K562 (cell line): Measurements from ENCODE around the gene RNPEP. TPM values are rescaled to one million over a fixed set of nuclear protein-coding genes. Genes with fewer than 3 reads are reported as not detected.
A peak's percentile ranks its signal among the peaks of the same experiment; 100 is the strongest.

ENCODE experiments used
- ADNP ChIP-seq: fragments of 200-800 bp; sonication (Bioruptor generic); IDR thresholded peaks from 2 replicates; pipeline ENCODE4 v1.6.1; 2016; ENCODE audit warnings: missing genetic modification characterization, missing compliant biosample characterization
- FOS ChIP-seq: IDR thresholded peaks from 3 replicates; pipeline ENCODE4 v1.6.1; 2011; ENCODE audit not compliant: insufficient read length; ENCODE audit errors: extremely low read depth
- GABPA ChIP-seq: fragments of 200-800 bp; sonication (Bioruptor generic); conservative IDR thresholded peaks from 2 replicates; pipeline ENCODE4 v1.6.1; 2016; ENCODE audit warnings: low read depth, missing genetic modification characterization, missing compliant biosample characterization
- GATAD2A ChIP-seq: fragments of 450-650 bp; IDR thresholded peaks from 2 replicates; pipeline ENCODE4 v1.6.1; 2017
- HCFC1 ChIP-seq: IDR thresholded peaks from 2 replicates; pipeline ENCODE4 v1.6.1; 2012; ENCODE audit warnings: low read depth, low read length, improper control_type of control experiment
- L3MBTL2 ChIP-seq: fragments of 450-650 bp; IDR thresholded peaks from 2 replicates; pipeline ENCODE4 v1.6.1; 2016; ENCODE audit warnings: mild to moderate bottlenecking, moderate library complexity
- MBD2 ChIP-seq: sonication (generic); IDR thresholded peaks from 2 replicates; pipeline ENCODE4 v1.6.1; 2016; ENCODE audit warnings: low read depth, borderline replicate concordance
- MYC ChIP-seq, 2 experiments: fragments of 250-450 bp in 1 of 2; sonication (Bioruptor Pico) in 1 of 2; IDR thresholded peaks; 2 replicates each; pipeline versions ENCODE4 v1.5.1 to v1.6.1; 2012 to 2021; ENCODE audit warnings: low read depth in 2 of 2, borderline replicate concordance in 1 of 2, improper control_type of control experiment in 1 of 2, low read length in 1 of 2, mild to moderate bottlenecking in 1 of 2, moderate library complexity in 1 of 2
- NFXL1 ChIP-seq: fragments of 450-650 bp; formaldehyde crosslinking; IDR thresholded peaks from 2 replicates; pipeline ENCODE4 v1.4.0; 2021; ENCODE audit warnings: mild to moderate bottlenecking
- NRF1 ChIP-seq, 2 experiments: fragments of 450-650 bp; IDR thresholded peaks in 1 of 2; conservative IDR thresholded peaks in 1 of 2; 2 replicates each; pipeline ENCODE4 v1.6.1; 2014; ENCODE audit warnings: mild to moderate bottlenecking in 2 of 2
- PURB ChIP-seq: sonication (generic); formaldehyde crosslinking; IDR thresholded peaks from 2 replicates; pipeline ENCODE4 v1.9.0; 2021; ENCODE audit warnings: low read depth, mild to moderate bottlenecking, missing genetic modification reagents
- RBFOX2 ChIP-seq: fragments of 200-400 bp; formaldehyde crosslinking; IDR thresholded peaks from 2 replicates; pipeline ENCODE4 v1.6.1; 2017; ENCODE audit warnings: low read depth, mild to moderate bottlenecking, low read length, moderate library complexity
- SMC3 ChIP-seq: conservative IDR thresholded peaks from 2 replicates; pipeline ENCODE4 v1.6.1; 2011; ENCODE audit warnings: low read depth, low read length, improper control_type of control experiment; ENCODE audit not compliant: insufficient read depth
- SNAPC5 ChIP-seq: fragments of 250-450 bp; sonication (Bioruptor Pico); IDR thresholded peaks from 2 replicates; pipeline ENCODE4 v1.8.0; 2021; ENCODE audit warnings: moderate library complexity, mild to moderate bottlenecking, inconsistent platforms
- TAF1 ChIP-seq: IDR thresholded peaks from 2 replicates; pipeline ENCODE4 v1.6.1; 2011; ENCODE audit warnings: mild to moderate bottlenecking, low read length, moderate library complexity; ENCODE audit not compliant: insufficient read depth, control insufficient read depth, severe bottlenecking; ENCODE audit errors: extremely low read depth
- TCF7L2 ChIP-seq: fragments of 150-350 bp; IDR thresholded peaks from 2 replicates; pipeline ENCODE4 v1.6.1; 2016; ENCODE audit warnings: low read depth, mild to moderate bottlenecking, low read length, moderate library complexity
- TCFL5 ChIP-seq: fragments of 250-450 bp; sonication (Bioruptor Pico); conservative IDR thresholded peaks from 2 replicates; pipeline ENCODE4 v1.6.1; 2021; ENCODE audit warnings: mild to moderate bottlenecking, moderate library complexity, matching md5 sums
- TEAD2 ChIP-seq: fragments of 450-650 bp; IDR thresholded peaks from 2 replicates; pipeline ENCODE4 v1.6.1; 2016; ENCODE audit warnings: missing genetic modification characterization, control low read depth, missing compliant biosample characterization
- TEAD4 ChIP-seq, 2 experiments: sonication (generic) in 1 of 2; formaldehyde crosslinking in 1 of 2; IDR thresholded peaks; 2 replicates each; pipeline versions ENCODE4 v1.6.1 to v1.8.0; 2012 to 2022; ENCODE audit warnings: borderline replicate concordance in 1 of 2, inconsistent platforms in 1 of 2, low read length in 1 of 2, mild to moderate bottlenecking in 1 of 2, missing genetic modification reagents in 1 of 2
- ZBTB1 ChIP-seq: sonication (generic); formaldehyde crosslinking; IDR thresholded peaks from 2 replicates; pipeline ENCODE4 v1.8.1; 2023; ENCODE audit warnings: missing genetic modification reagents, low read depth, mild to moderate bottlenecking, borderline replicate concordance
- ZBTB33 ChIP-seq: sonication (generic); formaldehyde crosslinking; IDR thresholded peaks from 2 replicates; pipeline ENCODE4 v1.8.1; 2023; ENCODE audit warnings: mild to moderate bottlenecking, missing genetic modification reagents
- ZNF133 ChIP-seq: fragments of 250-450 bp; sonication (Bioruptor Pico); IDR thresholded peaks from 2 replicates; pipeline ENCODE4 v1.4.0; 2020; ENCODE audit warnings: mild to moderate bottlenecking
- ZNF778 ChIP-seq: fragments of 450-650 bp; formaldehyde crosslinking; IDR thresholded peaks from 2 replicates; pipeline ENCODE4 v1.4.0; 2020; ENCODE audit warnings: mild to moderate bottlenecking, moderate library complexity
- polyA plus RNA-seq, 8 experiments: library from polyadenylated mRNA; depleted of rRNA in 4 of 8; stranded (reverse) in 5 of 8; unstranded in 3 of 8; fragments of >200 nt; fragmentation: Nextera tagmentation in 2 of 8; fragmentation: Illumina TruSeq in 1 of 8; extraction: Ambion mirVana in 2 of 8; extraction: Trizol in 1 of 8; gene quantifications; 2 replicates each; pipeline versions ENCODE4 v1.2.1 to v1.2.3, GENCODE V29; 2011 to 2014; ENCODE audit warnings: inconsistent platforms in 1 of 8, missing spikeins in 1 of 8
- total RNA-seq, 7 experiments: library from RNA; depleted of rRNA in 6 of 7; stranded (reverse); fragments of >200 nt in 6 of 7; fragmentation: Illumina TruSeq in 2 of 7; extraction: Trizol in 2 of 7; gene quantifications; 2 replicates each; pipeline versions ENCODE4 v1.2.1 to v1.2.3, GENCODE V29; 2011 to 2021; ENCODE audit warnings: low replicate concordance in 1 of 7

The RNPEP gene
- total and polyA plus RNA-seq, 9 of the 15 experiments (the other 6 are each of a cell fraction or from before 2014, with no cell fraction given), result 27.5 to 131 (median 63.4) TPM

- TF ChIP-seq HCFC1, result 0 out of 2 replicates have a peak, but pooled peaks have one; percentile 2
- TF ChIP-seq NRF1 (conservative IDR thresholded peaks at IDR 0.05 in 1 of 2, IDR thresholded peaks at IDR 0.05 in 1 of 2), result 0 out of 4 replicates have a peak, but pooled peaks have one; percentile 24 to 42
- TF ChIP-seq SNAPC5, result no peak
- no peak for TF ChIP-seq PURB (CRISPR knock-in tag)
- peak; percentile 48 for TF ChIP-seq FOS
- no peak for TF ChIP-seq NFXL1 (CRISPR knock-in tag)
- no peak for TF ChIP-seq TCF7L2
- TF ChIP-seq ZNF778 (CRISPR knock-in tag), result no peak
- TF ChIP-seq ZBTB1, result no peak
- TF ChIP-seq TEAD4 (IDR thresholded peaks at IDR 0.05; ENCODE audit: low read length), result peak; percentile 55
- no peak for TF ChIP-seq TEAD4 (CRISPR knock-in tag; IDR thresholded peaks at IDR 0.05; ENCODE audit: borderline replicate concordance)
- TF ChIP-seq GATAD2A, result no peak
- no peak for TF ChIP-seq ADNP (tag)
- TF ChIP-seq MYC (IDR thresholded peaks at IDR 0.05; ENCODE audit: low read depth, low read length), result no peak
- no peak for TF ChIP-seq MYC (CRISPR knock-in tag; IDR thresholded peaks at IDR 0.05; ENCODE audit: borderline replicate concordance, low read depth)
- TF ChIP-seq MBD2, result peak; percentile 52; the same call in 1 of the 2 replicates
- no peak for TF ChIP-seq ZNF133 (CRISPR knock-in tag)
- 0 out of 2 replicates have a peak, but pooled peaks have one; percentile 37 for TF ChIP-seq ZBTB33 (CRISPR knock-in tag)
- TF ChIP-seq RBFOX2, result peak; percentile 66
- peak; percentile 16 for TF ChIP-seq TAF1
- peak; percentile 79 for TF ChIP-seq TEAD2 (tag)
- peak; percentile 86 for TF ChIP-seq L3MBTL2
- no peak for TF ChIP-seq TCFL5 (CRISPR knock-in tag)
- TF ChIP-seq GABPA, result no peak
- no peak for TF ChIP-seq SMC3
Observed at GRCh38 chr1:201946224-201946908, 36.1 kb upstream of the RNPEP start, which contains the start of gene LMOD1 (continued).
